HepG2 (cell line): ENCODE measurements around the gene IL11RA. TPM values are rescaled to one million over a fixed set of nuclear protein-coding genes. Genes with fewer than 3 reads are reported as not detected.

ENCODE experiments used
- AKAP8 ChIP-seq: sonication (generic); formaldehyde crosslinking; IDR thresholded peaks from 2 replicates; pipeline ENCODE4 v1.5.1; 2020; ENCODE audit warnings: mild to moderate bottlenecking, missing genetic modification reagents
- ATAD3A ChIP-seq: sonication (generic); formaldehyde crosslinking; IDR thresholded peaks from 2 replicates; pipeline ENCODE4 v1.4.0; 2020; ENCODE audit warnings: missing genetic modification reagents
- ATF1 ChIP-seq: IDR thresholded peaks from 2 replicates; pipeline ENCODE4 v1.6.1; 2016; ENCODE audit warnings: mild to moderate bottlenecking, control low read depth
- CBFB ChIP-seq: sonication (generic); formaldehyde crosslinking; IDR thresholded peaks from 2 replicates; pipeline ENCODE4 v1.4.0; 2020; ENCODE audit warnings: missing genetic modification reagents
- HIVEP1 ChIP-seq: sonication (generic); formaldehyde crosslinking; IDR thresholded peaks from 2 replicates; pipeline ENCODE4 v1.4.0; 2020; ENCODE audit warnings: mild to moderate bottlenecking, missing genetic modification reagents
- NFIC ChIP-seq: IDR thresholded peaks from 2 replicates; pipeline ENCODE4 v1.6.1; 2012; ENCODE audit warnings: mild to moderate bottlenecking, low read length, inconsistent platforms
- TGIF2 ChIP-seq: IDR thresholded peaks from 2 replicates; pipeline ENCODE4 v1.6.1; 2016; ENCODE audit warnings: control low read depth, missing compliant biosample characterization
- ZFP1 ChIP-seq: IDR thresholded peaks from 2 replicates; pipeline ENCODE4 v1.6.1; 2016
- ZNF441 ChIP-seq: sonication (generic); formaldehyde crosslinking; IDR thresholded peaks from 2 replicates; pipeline ENCODE4 v1.7.0; 2021; ENCODE audit warnings: missing genetic modification reagents, borderline replicate concordance
- ZNF720 ChIP-seq: sonication (generic); formaldehyde crosslinking; IDR thresholded peaks from 2 replicates; pipeline ENCODE4 v1.4.0; 2020; ENCODE audit warnings: missing genetic modification reagents
- polyA plus RNA-seq, 8 experiments: library from polyadenylated mRNA; depleted of rRNA in 3 of 8; stranded (reverse) in 7 of 8; unstranded in 1 of 8; fragments of >200 nt; fragmentation: Illumina TruSeq in 4 of 8; extraction: Trizol in 4 of 8; gene quantifications; 2 replicates each; pipeline versions ENCODE4 v1.2.1 to v1.2.3, GENCODE V29; 2011 to 2016; ENCODE audit warnings: low read depth in 4 of 8, missing spikeins in 1 of 8, mixed read lengths in 1 of 8; ENCODE audit not compliant: insufficient read depth in 1 of 8
- total RNA-seq, 5 experiments: library from RNA; depleted of rRNA; stranded (reverse); fragments of >200 nt; fragmentation: Illumina TruSeq; extraction: Trizol; gene quantifications; 2 replicates each; pipeline ENCODE4 v1.2.3, GENCODE V29; 2016; ENCODE audit warnings: low read depth in 1 of 5
- TF ChIP-seq, protein P1 (sequence below): sonication (generic); formaldehyde crosslinking; IDR thresholded peaks from 2 replicates; pipeline ENCODE4 v1.4.0; 2020; ENCODE audit warnings: missing genetic modification reagents, borderline replicate concordance
- TF ChIP-seq, protein P2 (sequence below): sonication (generic); formaldehyde crosslinking; IDR thresholded peaks from 2 replicates; pipeline ENCODE4 v1.4.0; 2020; ENCODE audit warnings: mild to moderate bottlenecking, missing genetic modification reagents
- TF ChIP-seq, protein P3 (sequence below): sonication (generic); formaldehyde crosslinking; IDR thresholded peaks from 2 replicates; pipeline ENCODE4 v1.9.0; 2022; ENCODE audit warnings: low read depth, missing genetic modification reagents

IL11RA gene
- total and polyA plus RNA-seq, 2 of the 13 experiments (the other 11 are each of a cell fraction or from before 2014, with no cell fraction given) = 2.0 to 4.2 TPM

DNA sequence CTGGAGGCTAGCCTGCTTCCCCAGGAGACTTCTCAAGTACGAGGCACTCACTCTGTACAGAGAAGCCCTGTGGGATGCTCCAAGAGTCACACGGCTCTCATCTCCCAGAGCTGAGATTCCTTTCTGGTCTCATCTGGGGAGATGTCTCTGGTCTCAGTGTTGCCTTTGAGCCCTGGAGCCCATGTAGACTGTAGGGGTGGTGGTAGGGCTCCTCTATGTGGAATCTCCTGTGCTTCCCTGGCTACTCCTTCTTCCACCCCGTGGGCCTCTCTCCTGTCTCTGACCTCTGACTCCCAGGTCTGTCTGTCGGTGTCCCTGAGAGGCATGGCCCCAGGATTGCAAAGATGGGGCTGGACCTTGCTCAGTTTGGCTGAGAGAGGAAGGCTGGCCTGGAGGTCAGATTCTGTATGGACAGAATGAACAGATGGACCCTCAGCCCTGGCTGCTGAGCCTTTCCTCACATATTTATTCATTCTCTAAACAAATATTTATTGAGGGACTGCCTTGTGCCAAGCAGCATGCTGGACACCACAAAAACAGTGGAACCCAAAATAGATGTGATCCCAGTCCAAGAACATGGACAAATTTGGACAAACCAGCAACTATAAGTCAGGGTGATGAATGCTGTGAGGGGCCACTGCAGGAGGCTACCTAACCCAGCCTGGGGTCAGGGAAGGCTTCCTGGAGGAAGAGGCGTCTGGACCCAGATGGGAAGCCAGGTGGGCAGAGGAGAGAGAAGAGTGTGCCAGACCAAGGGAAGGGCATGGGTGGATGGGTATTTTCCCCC is 36.5 kb downstream of the IL11RA start (continued):
- TF ChIP-seq, protein P1, sequence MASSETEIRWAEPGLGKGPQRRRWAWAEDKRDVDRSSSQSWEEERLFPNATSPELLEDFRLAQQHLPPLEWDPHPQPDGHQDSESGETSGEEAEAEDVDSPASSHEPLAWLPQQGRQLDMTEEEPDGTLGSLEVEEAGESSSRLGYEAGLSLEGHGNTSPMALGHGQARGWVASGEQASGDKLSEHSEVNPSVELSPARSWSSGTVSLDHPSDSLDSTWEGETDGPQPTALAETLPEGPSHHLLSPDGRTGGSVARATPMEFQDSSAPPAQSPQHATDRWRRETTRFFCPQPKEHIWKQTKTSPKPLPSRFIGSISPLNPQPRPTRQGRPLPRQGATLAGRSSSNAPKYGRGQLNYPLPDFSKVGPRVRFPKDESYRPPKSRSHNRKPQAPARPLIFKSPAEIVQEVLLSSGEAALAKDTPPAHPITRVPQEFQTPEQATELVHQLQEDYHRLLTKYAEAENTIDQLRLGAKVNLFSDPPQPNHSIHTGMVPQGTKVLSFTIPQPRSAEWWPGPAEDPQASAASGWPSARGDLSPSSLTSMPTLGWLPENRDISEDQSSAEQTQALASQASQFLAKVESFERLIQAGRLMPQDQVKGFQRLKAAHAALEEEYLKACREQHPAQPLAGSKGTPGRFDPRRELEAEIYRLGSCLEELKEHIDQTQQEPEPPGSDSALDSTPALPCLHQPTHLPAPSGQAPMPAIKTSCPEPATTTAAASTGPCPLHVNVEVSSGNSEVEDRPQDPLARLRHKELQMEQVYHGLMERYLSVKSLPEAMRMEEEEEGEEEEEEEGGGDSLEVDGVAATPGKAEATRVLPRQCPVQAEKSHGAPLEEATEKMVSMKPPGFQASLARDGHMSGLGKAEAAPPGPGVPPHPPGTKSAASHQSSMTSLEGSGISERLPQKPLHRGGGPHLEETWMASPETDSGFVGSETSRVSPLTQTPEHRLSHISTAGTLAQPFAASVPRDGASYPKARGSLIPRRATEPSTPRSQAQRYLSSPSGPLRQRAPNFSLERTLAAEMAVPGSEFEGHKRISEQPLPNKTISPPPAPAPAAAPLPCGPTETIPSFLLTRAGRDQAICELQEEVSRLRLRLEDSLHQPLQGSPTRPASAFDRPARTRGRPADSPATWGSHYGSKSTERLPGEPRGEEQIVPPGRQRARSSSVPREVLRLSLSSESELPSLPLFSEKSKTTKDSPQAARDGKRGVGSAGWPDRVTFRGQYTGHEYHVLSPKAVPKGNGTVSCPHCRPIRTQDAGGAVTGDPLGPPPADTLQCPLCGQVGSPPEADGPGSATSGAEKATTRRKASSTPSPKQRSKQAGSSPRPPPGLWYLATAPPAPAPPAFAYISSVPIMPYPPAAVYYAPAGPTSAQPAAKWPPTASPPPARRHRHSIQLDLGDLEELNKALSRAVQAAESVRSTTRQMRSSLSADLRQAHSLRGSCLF (CRISPR knock-in tag) = no peak
- TF ChIP-seq ATF1 (no peak), HIVEP1 (no peak), ZNF720 (no peak), ZFP1 (no peak), CBFB (no peak; the same call in 1 of the 2 replicates), TGIF2 (CRISPR knock-in tag) (no peak), ZNF441 (CRISPR knock-in tag) (no peak), NFIC (no peak), ATAD3A (CRISPR knock-in tag) (no peak), AKAP8 (no peak)
- TF ChIP-seq, protein P2, sequence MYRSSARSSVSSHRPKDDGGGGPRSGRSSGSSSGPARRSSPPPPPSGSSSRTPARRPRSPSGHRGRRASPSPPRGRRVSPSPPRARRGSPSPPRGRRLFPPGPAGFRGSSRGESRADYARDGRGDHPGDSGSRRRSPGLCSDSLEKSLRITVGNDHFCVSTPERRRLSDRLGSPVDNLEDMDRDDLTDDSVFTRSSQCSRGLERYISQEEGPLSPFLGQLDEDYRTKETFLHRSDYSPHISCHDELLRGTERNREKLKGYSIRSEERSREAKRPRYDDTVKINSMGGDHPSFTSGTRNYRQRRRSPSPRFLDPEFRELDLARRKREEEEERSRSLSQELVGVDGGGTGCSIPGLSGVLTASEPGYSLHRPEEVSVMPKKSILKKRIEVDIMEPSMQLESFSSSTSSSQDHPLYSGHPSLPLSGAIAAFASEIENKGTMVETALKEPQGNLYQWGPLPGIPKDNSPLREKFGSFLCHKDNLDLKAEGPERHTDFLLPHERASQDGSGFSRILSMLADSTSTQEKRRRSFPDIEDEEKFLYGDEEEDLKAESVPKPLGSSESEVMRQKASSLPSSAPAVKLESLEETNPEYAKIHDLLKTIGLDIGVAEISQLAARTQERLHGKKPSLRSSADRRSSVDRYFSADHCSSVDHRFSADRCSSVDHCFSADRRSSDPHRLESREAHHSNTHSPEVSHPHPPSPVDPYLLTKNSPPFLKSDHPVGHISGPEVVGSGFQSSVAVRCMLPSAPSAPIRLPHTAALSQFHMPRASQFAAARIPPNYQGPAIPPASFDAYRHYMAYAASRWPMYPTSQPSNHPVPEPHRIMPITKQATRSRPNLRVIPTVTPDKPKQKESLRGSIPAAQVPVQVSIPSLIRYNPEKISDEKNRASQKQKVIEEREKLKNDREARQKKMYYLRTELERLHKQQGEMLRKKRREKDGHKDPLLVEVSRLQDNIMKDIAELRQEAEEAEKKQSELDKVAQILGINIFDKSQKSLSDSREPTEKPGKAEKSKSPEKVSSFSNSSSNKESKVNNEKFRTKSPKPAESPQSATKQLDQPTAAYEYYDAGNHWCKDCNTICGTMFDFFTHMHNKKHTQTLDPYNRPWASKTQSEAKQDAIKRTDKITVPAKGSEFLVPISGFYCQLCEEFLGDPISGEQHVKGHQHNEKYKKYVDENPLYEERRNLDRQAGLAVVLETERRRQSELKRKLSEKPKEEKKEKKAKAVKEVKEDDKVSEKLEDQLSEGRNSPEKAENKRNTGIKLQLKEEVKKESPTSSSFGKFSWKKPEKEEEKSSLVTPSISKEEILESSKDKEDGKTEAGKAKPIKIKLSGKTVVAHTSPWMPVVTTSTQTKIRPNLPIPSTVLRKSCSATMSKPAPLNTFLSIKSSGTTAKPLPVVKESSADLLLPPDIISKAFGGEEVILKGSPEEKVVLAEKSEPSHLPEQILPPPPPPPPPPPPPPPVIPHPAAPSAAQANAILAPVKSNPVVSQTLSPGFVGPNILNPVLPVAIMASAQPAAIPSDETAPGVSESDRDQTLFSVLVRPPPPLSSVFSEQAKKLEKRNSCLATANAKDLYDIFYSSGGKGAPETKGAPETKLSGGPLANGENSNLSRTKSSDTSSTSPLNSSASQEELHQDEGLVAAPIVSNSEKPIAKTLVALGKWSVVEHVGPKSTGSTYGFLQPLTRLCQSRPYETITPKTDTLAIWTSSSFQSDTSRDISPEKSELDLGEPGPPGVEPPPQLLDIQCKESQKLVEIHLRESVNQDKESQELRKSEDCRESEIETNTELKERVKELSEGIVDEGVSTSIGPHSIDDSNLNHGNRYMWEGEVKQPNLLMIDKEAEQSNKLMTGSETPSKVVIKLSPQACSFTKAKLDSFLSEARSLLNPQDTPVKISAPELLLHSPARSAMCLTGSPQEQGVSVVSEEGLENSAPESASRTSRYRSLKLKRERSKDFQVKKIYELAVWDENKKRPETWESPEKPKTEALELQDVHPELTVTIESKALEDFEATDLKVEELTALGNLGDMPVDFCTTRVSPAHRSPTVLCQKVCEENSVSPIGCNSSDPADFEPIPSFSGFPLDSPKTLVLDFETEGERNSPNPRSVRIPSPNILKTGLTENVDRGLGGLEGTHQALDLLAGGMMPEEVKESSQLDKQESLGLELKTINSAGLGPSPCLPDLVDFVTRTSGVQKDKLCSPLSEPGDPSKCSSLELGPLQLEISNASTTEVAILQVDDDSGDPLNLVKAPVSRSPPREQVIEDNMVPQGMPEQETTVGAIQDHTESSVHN (CRISPR knock-in tag) = no peak
- TF ChIP-seq, protein P3, sequence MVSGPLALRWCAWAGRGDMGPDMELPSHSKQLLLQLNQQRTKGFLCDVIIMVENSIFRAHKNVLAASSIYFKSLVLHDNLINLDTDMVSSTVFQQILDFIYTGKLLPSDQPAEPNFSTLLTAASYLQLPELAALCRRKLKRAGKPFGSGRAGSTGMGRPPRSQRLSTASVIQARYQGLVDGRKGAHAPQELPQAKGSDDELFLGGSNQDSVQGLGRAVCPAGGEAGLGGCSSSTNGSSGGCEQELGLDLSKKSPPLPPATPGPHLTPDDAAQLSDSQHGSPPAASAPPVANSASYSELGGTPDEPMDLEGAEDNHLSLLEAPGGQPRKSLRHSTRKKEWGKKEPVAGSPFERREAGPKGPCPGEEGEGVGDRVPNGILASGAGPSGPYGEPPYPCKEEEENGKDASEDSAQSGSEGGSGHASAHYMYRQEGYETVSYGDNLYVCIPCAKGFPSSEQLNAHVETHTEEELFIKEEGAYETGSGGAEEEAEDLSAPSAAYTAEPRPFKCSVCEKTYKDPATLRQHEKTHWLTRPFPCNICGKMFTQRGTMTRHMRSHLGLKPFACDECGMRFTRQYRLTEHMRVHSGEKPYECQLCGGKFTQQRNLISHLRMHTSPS (CRISPR knock-in tag) = no peak
